ENCODE data around the gene MBP.

The MBP gene

DNA sequence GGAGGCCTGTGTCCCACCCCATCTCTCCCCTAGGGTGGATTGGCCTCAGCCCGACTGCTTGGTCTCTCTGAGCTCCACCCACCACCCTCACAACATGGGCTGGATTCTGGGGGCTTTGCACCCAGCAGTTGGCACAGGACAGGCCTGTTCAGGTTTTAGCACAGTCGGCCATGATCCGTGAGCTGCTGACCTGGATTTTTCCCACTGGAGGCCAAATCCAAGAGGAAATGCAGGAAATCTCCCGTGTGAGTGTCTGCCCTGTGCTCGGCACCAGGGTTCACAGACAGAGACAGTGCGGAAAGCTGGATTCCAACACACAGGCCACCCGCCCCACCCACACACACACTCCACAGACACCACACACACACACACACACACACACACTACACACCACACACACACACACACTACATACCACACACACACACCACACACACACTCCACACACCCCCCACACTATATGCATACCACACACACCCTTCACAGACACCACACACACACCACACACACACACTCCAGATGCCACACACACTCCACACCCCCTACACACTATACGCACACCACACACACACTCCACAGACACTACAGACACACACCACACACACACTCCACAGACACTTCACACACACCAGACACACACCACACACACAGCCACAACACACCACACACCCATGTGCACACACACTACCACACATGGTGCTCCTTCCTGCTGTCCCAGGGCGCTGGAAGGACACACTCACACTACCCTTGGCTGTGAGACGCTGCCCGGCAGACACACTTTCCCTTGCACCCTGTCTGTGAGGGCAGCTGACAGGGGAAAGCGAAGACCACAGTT, 14.1 kb downstream of the MBP start:
- Histone ChIP-seq H3K4me3 (ENCODE audit: low read length) (no peak overlapping the region), H3K9ac (ENCODE audit: low read length) (no peak overlapping the region), H3K9me3 (ENCODE audit: control insufficient read depth, low read depth, low read length) (no peaks in the 10 kb centered on the region), H3K36me3 (ENCODE audit: control insufficient read depth, low read depth, low read length) (no peaks in the 10 kb centered on the region), H3K27me3 (ENCODE audit: control insufficient read depth, insufficient read depth, low read length) (no peaks in the 10 kb centered on the region), H3K27ac (ENCODE audit: low read length) (no peak overlapping the region), H3K4me1 (ENCODE audit: control insufficient read depth, low read depth, low read length) (peaks cover 10% of the 10 kb centered on the region)

DNA sequence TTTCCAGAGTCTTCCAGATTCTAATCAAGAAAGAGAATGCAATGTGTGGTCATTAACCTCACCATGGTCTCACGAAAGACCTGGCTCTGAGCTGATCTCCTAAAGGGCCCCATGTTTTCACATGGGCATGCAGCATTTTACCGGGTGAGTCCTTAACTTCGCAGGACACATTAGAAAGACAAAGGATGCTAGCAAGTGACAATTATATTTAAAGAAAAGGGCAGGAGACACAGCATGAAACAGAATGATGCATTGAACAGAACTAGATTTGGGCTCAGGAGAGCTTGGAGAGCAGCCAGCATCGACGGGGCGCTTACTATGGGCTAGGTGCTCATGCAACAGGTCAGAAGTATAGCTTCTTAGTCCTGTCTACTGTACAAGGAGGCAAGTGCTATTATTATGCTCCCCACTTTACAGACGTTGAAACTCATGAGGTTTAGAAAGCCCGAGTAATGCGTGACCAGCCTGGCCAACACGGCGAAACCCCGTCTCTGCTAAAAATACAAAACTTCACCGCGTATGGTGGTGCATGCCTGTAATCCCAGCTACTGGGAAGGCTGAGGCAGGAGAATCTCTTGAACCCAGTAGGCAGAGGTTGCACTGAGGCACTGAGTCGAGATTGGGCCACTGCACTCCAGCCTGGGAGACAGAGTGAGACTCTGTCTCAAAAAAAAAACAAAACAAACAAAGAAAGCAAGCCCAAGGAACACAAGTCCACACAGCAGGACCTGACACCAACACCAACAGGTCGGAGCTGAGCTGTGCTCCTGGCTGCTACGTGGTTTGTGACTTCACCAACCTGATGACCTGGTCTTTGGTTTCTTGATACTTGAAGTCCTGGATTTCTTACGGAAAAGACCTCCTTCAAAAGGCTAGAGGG, 16.1 kb downstream of the MBP start:
- no peak overlapping the region for H3K27ac ChIP-seq (ENCODE audit: low read length)
- no peaks in the 10 kb centered on the region for H3K36me3 ChIP-seq (ENCODE audit: control insufficient read depth, low read depth, low read length)
- no peaks in the 10 kb centered on the region for H3K9me3 ChIP-seq (ENCODE audit: control insufficient read depth, low read depth, low read length)
- no peak overlapping the region for H3K4me3 ChIP-seq (ENCODE audit: low read length)
- H3K4me1 ChIP-seq (ENCODE audit: control insufficient read depth, low read depth, low read length): peaks cover 11% of the 10 kb centered on the region
- no peak overlapping the region for H3K9ac ChIP-seq (ENCODE audit: low read length)
- no peaks in the 10 kb centered on the region for H3K27me3 ChIP-seq (ENCODE audit: control insufficient read depth, insufficient read depth, low read length)

DNA sequence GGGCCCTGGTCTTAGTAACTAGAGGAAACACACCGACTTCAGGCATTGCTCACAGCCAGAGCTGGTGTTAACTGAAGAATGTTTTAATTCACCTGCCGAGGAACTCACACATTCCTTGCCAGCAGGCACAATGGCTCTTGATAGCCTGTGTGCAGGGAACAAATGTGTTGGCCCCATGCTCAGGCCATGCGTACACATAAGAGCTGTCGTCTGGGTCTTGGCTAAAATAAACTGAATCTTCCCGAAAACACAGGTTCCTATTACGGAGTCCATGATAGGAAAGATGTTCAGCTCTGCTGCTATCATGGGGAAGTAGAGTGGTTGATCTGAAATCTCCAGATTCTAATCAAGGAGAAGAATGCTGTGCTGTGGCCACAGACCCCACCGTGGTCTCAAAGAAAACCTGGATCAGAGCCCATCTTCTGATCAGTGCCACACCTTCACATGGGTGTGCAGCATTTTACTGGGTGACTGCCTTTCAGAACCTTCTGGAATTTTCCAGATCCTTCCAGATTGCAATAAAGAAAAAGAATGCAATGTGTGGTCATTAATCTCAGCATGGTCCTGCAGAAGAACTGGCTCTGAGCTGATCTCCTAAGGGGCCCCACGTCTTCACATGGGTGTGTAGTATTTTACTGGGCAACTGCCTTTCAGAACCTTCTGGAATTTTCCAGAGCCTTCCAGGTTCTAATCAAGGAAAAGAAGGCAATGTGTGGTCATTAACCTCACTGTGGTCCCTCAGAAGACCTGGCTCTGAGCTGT, 17.2 kb downstream of the MBP start:
- H3K4me1 ChIP-seq (ENCODE audit: control insufficient read depth, low read depth, low read length): peaks cover 11% of the 10 kb centered on the region
- H3K9me3 ChIP-seq (ENCODE audit: control insufficient read depth, low read depth, low read length): no peaks in the 10 kb centered on the region
- H3K27ac ChIP-seq (ENCODE audit: low read length): no peak overlapping the region
- no peak overlapping the region for H3K4me3 ChIP-seq (ENCODE audit: low read length)
- no peaks in the 10 kb centered on the region for H3K36me3 ChIP-seq (ENCODE audit: control insufficient read depth, low read depth, low read length)
- H3K27me3 ChIP-seq (ENCODE audit: control insufficient read depth, insufficient read depth, low read length): no peaks in the 10 kb centered on the region
- H3K9ac ChIP-seq (ENCODE audit: low read length): no peak overlapping the region

DNA sequence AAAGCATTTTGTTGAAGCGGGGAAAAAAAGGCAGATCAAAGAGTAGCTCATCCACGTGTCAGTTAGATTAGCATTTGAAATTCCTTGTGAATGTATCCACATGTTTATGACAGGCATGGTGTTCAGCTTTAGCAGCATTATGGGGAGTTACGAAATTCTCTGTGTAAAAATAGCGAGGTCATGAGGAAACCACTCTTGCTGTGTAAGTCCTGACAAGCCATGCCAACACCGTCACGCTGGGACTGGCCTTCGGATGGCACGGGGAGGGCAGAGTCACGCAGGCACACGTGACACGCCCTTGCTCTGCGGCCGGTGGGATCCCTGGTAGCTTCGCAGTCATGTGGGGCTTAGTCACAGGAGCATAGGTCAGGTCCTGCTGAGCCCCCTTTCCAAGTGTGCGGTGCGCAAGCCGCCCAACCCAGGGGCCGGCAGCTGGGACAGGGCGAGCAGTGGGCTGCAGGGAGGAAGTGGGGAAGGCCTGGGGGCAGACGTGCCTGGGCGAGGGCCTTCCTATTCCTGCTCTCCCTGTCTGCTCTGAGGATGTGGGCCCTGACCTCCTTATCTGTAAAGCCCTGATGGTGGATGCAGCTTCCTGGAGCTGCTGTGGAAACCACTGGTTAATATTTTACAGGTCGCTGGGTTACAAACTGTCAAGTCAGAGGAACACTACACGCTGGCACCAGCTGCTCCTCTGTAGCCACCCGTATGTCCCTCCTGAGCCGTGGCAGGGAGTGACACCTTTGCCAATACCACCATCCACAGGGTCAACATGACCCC, 18.0 kb downstream of the MBP start:
- peaks cover 11% of the 10 kb centered on the region for H3K4me1 ChIP-seq (ENCODE audit: control insufficient read depth, low read depth, low read length)
- H3K27me3 ChIP-seq (ENCODE audit: control insufficient read depth, insufficient read depth, low read length): no peaks in the 10 kb centered on the region
- H3K4me3 ChIP-seq (ENCODE audit: low read length): no peak overlapping the region
- H3K27ac ChIP-seq (ENCODE audit: low read length): no peak overlapping the region
- H3K9ac ChIP-seq (ENCODE audit: low read length): no peak overlapping the region
- H3K36me3 ChIP-seq (ENCODE audit: control insufficient read depth, low read depth, low read length): no peaks in the 10 kb centered on the region
- H3K9me3 ChIP-seq (ENCODE audit: control insufficient read depth, low read depth, low read length): no peaks in the 10 kb centered on the region

DNA sequence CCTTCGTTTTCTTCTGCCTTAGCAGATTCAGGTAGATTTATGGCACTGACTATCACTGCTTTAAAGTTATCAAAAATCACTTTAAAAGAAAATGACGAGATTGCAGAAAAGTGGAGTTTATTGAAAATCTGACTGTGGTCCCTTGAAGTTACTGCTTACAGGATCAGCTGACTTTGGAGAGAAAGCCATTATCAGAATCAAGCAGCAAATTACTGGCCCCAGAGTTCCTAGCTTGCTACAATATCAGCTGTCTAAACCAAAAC, 18.5 kb downstream of the MBP start:
- H3K36me3 ChIP-seq (ENCODE audit: control insufficient read depth, low read depth, low read length): no peaks in the 10 kb centered on the region

DNA sequence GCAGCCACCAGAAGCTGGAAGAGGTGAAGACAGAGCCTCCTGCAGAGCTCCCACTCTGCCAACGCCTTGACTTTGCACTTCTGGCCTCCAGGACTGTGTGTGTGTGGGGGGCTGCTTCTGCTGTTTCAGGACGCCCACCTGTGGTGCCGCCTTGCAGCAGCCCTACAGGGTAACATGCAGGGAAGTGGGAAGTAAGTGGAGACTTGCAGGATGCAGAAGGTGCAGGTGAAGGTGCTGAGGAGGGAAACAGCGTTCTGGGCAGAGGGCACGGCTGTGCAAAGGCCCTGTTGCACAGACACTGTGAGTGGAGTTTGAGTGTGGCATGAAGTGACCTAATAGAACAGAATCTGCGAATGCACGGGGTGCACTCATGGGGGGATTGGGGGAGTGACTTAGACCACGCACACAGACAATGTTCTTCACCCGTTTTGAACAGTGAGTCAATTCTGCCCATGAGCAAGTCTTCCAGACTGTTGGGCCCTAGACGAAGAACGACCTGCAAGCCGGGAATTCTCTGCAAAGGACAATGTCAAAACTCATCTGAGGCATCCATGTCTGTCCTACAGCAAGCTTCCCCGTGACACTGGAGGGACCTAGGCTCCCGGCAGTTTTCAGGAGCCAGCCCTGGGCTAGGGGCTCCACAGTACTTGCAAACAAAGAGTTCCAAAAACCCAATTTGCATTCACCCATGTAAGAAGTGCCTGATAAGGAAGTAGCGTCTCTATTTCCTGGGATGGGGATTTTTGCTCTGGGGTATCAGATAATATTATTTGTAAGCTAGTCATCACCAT, 19.0 kb downstream of the MBP start:
- no peaks in the 10 kb centered on the region for H3K9me3 ChIP-seq (ENCODE audit: control insufficient read depth, low read depth, low read length)
- no peaks in the 10 kb centered on the region for H3K27me3 ChIP-seq (ENCODE audit: control insufficient read depth, insufficient read depth, low read length)
- no peak overlapping the region for H3K4me3 ChIP-seq (ENCODE audit: low read length)
- no peak overlapping the region for H3K27ac ChIP-seq (ENCODE audit: low read length)
- peaks cover 11% of the 10 kb centered on the region for H3K4me1 ChIP-seq (ENCODE audit: control insufficient read depth, low read depth, low read length)
- no peaks in the 10 kb centered on the region for H3K36me3 ChIP-seq (ENCODE audit: control insufficient read depth, low read depth, low read length)
- H3K9ac ChIP-seq (ENCODE audit: low read length): no peak overlapping the region

More for the DNA sequence above, 18.5 kb downstream of the MBP start:
- no peaks in the 10 kb centered on the region for H3K27me3 ChIP-seq (ENCODE audit: control insufficient read depth, insufficient read depth, low read length)
- H3K27ac ChIP-seq (ENCODE audit: low read length): no peak overlapping the region
- no peaks in the 10 kb centered on the region for H3K9me3 ChIP-seq (ENCODE audit: control insufficient read depth, low read depth, low read length)
- no peak overlapping the region for H3K9ac ChIP-seq (ENCODE audit: low read length)
- H3K4me1 ChIP-seq (ENCODE audit: control insufficient read depth, low read depth, low read length): peaks cover 11% of the 10 kb centered on the region
- no peak overlapping the region for H3K4me3 ChIP-seq (ENCODE audit: low read length)

DNA sequence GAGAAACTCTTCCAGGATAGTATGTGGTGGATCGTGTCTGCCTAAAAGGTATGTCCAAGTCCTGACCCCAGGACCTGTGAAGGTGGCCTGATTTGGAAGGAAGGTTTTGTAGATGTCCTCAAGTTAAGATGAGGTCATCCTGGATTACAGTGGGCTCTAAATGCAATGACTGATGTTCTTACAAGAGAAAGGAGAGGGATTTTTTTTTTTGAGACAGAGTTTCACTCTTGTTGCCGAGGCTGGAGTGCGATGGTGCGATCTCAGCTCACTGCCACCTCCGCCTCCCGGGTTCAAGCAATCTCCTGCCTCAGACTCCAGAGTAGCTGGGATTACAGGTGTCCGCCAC, 19.9 kb downstream of the MBP start:
- H3K9ac ChIP-seq (ENCODE audit: low read length): no peak overlapping the region
- no peak overlapping the region for H3K4me3 ChIP-seq (ENCODE audit: low read length)
- H3K27me3 ChIP-seq (ENCODE audit: control insufficient read depth, insufficient read depth, low read length): no peaks in the 10 kb centered on the region
- H3K4me1 ChIP-seq (ENCODE audit: control insufficient read depth, low read depth, low read length): peaks cover 11% of the 10 kb centered on the region
- H3K27ac ChIP-seq (ENCODE audit: low read length): no peak overlapping the region
- H3K36me3 ChIP-seq (ENCODE audit: control insufficient read depth, low read depth, low read length): no peaks in the 10 kb centered on the region
- no peaks in the 10 kb centered on the region for H3K9me3 ChIP-seq (ENCODE audit: control insufficient read depth, low read depth, low read length)

DNA sequence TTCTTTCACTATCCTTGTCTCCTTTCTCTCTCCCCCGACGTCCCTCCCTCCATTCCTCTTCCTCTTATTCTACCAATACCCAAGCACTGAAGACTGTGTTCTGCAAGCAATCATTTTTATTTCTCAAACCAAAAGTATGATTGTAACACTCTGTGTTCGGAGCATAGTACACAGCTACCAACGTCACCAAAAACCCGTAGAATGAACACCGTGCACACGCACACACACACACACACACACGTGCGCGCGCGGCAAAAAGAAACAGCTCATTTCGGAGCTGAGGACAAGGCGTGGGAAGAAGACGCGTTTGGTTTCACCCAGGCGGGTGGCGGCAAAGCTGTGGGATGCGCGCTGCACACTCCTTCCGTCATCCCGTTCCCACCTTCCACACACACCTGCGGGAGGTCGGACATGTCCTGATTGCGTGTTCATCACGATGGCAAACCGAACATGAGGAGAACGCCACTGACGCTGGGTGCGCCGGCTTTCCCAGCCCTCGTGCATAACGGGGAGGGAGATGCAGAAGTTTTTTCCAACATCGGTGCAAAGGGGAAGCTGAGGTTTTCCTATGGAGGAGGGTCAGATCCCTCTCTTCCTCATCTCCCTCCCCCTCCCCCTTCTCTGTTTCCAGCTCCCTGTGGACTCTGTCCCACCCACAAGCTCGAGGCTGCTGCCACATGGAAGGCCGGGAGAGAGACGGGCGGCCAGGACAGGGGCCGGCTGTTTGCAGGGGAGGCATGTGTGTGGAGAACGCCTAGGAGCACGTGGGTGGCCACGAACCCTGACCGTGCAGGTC, 20.4 kb downstream of the MBP start:
- Histone ChIP-seq H3K36me3 (ENCODE audit: control insufficient read depth, low read depth, low read length) (no peaks in the 10 kb centered on the region), H3K27ac (ENCODE audit: low read length) (no peak overlapping the region), H3K4me1 (ENCODE audit: control insufficient read depth, low read depth, low read length) (peaks cover 11% of the 10 kb centered on the region)

DNA sequence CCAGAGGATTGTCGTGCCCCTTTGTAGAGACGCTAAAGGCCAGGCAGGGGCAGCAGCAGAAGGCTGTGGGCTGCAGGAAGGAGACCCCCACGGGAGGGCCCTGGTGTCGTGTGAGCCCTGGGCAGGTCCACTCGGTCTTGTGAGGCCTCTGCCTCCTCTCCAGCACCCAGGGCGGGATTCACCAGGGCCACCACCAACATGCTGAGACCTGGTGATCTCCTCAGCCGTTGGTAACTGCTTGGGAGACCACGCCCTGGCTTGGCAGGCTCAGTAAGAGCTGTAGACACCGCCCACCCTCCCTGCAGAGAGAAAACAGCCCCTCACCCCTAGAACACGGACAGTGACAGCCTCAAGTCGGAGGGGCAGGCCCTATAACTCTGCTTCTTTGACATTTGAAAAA, 21.1 kb downstream of the MBP start:
- Histone ChIP-seq H3K27me3 (ENCODE audit: control insufficient read depth, insufficient read depth, low read length) (no peaks in the 10 kb centered on the region), H3K36me3 (ENCODE audit: control insufficient read depth, low read depth, low read length) (no peaks in the 10 kb centered on the region), H3K4me3 (ENCODE audit: low read length) (no peak overlapping the region), H3K27ac (ENCODE audit: low read length) (no peak overlapping the region), H3K9me3 (ENCODE audit: control insufficient read depth, low read depth, low read length) (no peaks in the 10 kb centered on the region), H3K4me1 (ENCODE audit: control insufficient read depth, low read depth, low read length) (peaks cover 10% of the 10 kb centered on the region), H3K9ac (ENCODE audit: low read length) (no peak overlapping the region)

More for the DNA sequence above, 20.4 kb downstream of the MBP start:
- no peak overlapping the region for H3K9ac ChIP-seq (ENCODE audit: low read length)
- no peaks in the 10 kb centered on the region for H3K9me3 ChIP-seq (ENCODE audit: control insufficient read depth, low read depth, low read length)
- H3K4me3 ChIP-seq (ENCODE audit: low read length): no peak overlapping the region
- H3K27me3 ChIP-seq (ENCODE audit: control insufficient read depth, insufficient read depth, low read length): no peaks in the 10 kb centered on the region

DNA sequence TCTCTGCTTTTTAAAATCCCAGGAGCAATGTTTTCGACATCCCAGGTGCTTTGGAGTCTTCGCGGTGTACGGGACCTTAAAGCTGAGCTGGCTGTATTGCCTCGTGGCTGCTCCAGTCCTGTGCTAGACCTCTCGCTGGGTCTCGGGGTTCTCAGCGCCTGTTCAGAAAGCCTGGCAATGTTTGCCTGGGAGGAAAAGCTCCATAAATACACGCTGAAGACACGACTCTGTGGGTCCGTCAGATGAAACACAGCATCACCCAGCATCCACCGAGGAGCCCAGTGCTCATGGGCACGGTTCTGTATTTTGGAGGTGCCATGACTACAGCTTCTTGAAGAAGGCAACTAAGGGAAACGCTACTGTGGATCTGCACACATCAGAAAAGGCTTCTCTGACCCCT, 21.6 kb downstream of the MBP start:
- H3K4me3 ChIP-seq (ENCODE audit: low read length): no peak overlapping the region
- H3K9me3 ChIP-seq (ENCODE audit: control insufficient read depth, low read depth, low read length): no peaks in the 10 kb centered on the region
- no peak overlapping the region for H3K9ac ChIP-seq (ENCODE audit: low read length)
- no peak overlapping the region for H3K27ac ChIP-seq (ENCODE audit: low read length)
- no peaks in the 10 kb centered on the region for H3K36me3 ChIP-seq (ENCODE audit: control insufficient read depth, low read depth, low read length)
- H3K4me1 ChIP-seq (ENCODE audit: control insufficient read depth, low read depth, low read length): peaks cover 7% of the 10 kb centered on the region
- no peaks in the 10 kb centered on the region for H3K27me3 ChIP-seq (ENCODE audit: control insufficient read depth, insufficient read depth, low read length)
